Sigmoid colon (tissue), 7 donors: ENCODE measurements around the gene LATS2. TPM values are rescaled to one million over a fixed set of nuclear protein-coding genes. Genes with fewer than 3 reads are reported as not detected.

Experiments
- DNase-seq: peaks from one replicate; pipeline ENCODE4 v3.0.0-alpha.2; 2019
- H3K27ac ChIP-seq, 4 donors: fragments of 200-600 bp; sonication (generic); one replicate each; pipeline ENCODE4 v1.5.1; 2016 to 2019; ENCODE audit warnings: mild to moderate bottlenecking in 1 of 4
- H3K27me3 ChIP-seq, 3 donors: fragments of 200-600 bp; sonication (generic); one replicate each; pipeline ENCODE4 v1.5.1; 2019; ENCODE audit warnings: mild to moderate bottlenecking in 1 of 3
- H3K36me3 ChIP-seq, 4 donors: fragments of 200-600 bp; sonication (generic); one replicate each; pipeline ENCODE4 v1.5.1; 2016 to 2019
- H3K4me1 ChIP-seq, 4 donors: fragments of 200-600 bp; sonication (generic); one replicate each; pipeline ENCODE4 v1.5.1; 2017 to 2019
- H3K4me3 ChIP-seq, 4 donors: fragments of 200-600 bp; sonication (generic); one replicate each; pipeline ENCODE4 v1.5.1; 2017 to 2019; ENCODE audit warnings: mild to moderate bottlenecking in 2 of 4, moderate library complexity in 1 of 4
- H3K9me3 ChIP-seq, 4 donors: fragments of 200-600 bp in 3 of 4; sonication (generic) in 3 of 4; one replicate each; pipeline versions ENCODE4 v1.5.1 to v1.6.1; 2013 to 2019
- CTCF ChIP-seq, 4 experiments: fragments of 450-650 bp in 3 of 4; fragments of 200-600 bp in 1 of 4; IDR thresholded peaks; one replicate each; pipeline ENCODE4 v1.5.1; 2016 to 2019; ENCODE audit warnings: antibody characterized with exemption in 4 of 4, mild to moderate bottlenecking in 3 of 4, moderate library complexity in 2 of 4
- EP300 ChIP-seq, 4 donors: sonication (generic); formaldehyde crosslinking; IDR thresholded peaks; one replicate each; pipeline ENCODE4 v1.6.1; 2017; ENCODE audit warnings: antibody characterized with exemption in 4 of 4
- POLR2A ChIP-seq, 2 donors: fragments of 450-650 bp; IDR thresholded peaks; one replicate each; pipeline ENCODE4 v1.6.1; 2016; ENCODE audit warnings: antibody characterized with exemption in 2 of 2, mild to moderate bottlenecking in 2 of 2, moderate library complexity in 2 of 2
- POLR2AphosphoS5 ChIP-seq, 4 donors: sonication (generic); formaldehyde crosslinking; IDR thresholded peaks; one replicate each; pipeline ENCODE4 v1.6.1; 2017; ENCODE audit warnings: antibody characterized with exemption in 4 of 4
- WGBS, 2 donors: extraction: QIAGEN DNeasy Blood & Tissue Kit; methylation state at CpG; one replicate each; pipeline ENCODE4 v1.1.7; 2013; 5-methylcytosine and 5-hydroxymethylcytosine counted together
- intact Hi-C: fragments of 100-400 bp; cut with DNase I; formaldehyde crosslinking; loops from one replicate; pipeline ENCODE4 v1.15.1; 2023
- polyA plus RNA-seq, 3 donors: library from polyadenylated mRNA; stranded (reverse); fragments of 200-250 nt; gene quantifications; one replicate each; pipeline ENCODE4 v1.2.3, GENCODE V29; 2013
- total RNA-seq, 4 donors: library from RNA; depleted of rRNA; stranded (reverse); fragments of >200 nt; gene quantifications; one replicate each; pipeline ENCODE4 v1.1.0, GENCODE V29; 2016
- donor health status: healthy with polysubstance abuse.
- donor health status: Bipolar disorder and iron deficiency.
- donor health status: healthy.

Gene LATS2
- total and polyA plus RNA-seq, 7 donors, result 3.7 to 45.5 (median 21.8) TPM

DNA sequence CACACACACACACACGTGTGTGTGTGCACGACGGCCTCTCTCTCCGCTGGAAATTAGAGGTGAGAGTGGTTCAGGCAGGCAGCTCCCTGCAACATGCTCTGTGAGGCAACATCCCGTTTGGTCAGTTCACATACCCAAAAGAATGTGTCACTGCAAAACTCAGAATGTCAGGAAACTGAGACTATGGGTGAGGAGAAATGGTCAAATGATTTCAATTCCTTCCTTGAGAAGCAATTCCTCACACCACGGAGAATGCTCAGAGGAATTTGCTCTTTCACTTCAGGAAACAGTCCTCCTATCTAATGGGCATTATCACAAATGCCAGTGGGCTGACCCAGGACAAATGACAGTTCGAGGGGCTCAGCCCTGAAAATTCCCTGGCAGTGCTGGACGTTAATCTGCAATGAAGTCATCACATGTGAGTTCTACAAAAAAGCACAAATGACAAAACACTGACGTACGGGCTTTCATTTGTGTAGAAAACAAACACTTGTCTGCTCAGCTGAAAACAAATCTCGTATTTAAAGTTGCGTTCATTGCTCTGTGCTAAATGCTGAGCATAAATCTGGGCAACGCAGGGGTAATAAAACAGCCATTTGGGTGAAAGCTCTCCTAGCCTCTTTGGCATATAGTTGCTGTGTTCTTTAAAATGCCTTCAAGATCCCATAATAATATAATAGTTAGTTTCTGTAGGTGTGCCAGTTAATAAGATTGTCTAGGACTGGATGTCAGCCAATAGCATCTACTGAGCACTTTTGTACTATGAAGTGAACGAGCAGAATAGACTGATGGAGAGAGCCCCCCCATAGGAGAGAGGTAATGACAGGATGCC is 18.6 kb upstream of the LATS2 start:
- no peak overlapping the region for H3K4me3 ChIP-seq
- H3K4me1 ChIP-seq, result peaks cover 0 to 18% (median 9%) of the 10 kb centered on the region in 4 donors
- peak overlapping the region in 2 of 4 donors; percentile 5 to 34 for H3K27ac ChIP-seq
- no peaks in the 10 kb centered on the region for H3K27me3 ChIP-seq
- H3K36me3 ChIP-seq, result no peaks in the 10 kb centered on the region
- intact Hi-C loops, result loop anchor here (5.0 kb wide), 1 partner anchor 138 kb away; no protein-coding TSS in a partner anchor
- no peak for TF ChIP-seq CTCF (IDR thresholded peaks at IDR 0.05)
- no peak for TF ChIP-seq POLR2A (IDR thresholded peaks at IDR 0.05)
- TF ChIP-seq POLR2AphosphoS5 (IDR thresholded peaks at IDR 0.05), result no peak
- no peak for TF ChIP-seq EP300 (IDR thresholded peaks at IDR 0.05)
- H3K9me3 ChIP-seq, result no peaks in the 10 kb centered on the region
- no peak for DNase-seq
- 37 to 59% methylated on average over 14 of the region's 14 CpGs for WGBS, 2 donors

- no peak for DNase-seq
- Histone ChIP-seq H3K27me3 (no peaks in the 10 kb centered on the region), H3K9me3 (no peaks in the 10 kb centered on the region), H3K27ac (no peak overlapping the region), H3K4me1 (peaks cover 0 to 19% (median 12%) of the 10 kb centered on the region in 4 donors), H3K4me3 (no peak overlapping the region), H3K36me3 (no peaks in the 10 kb centered on the region)
- intact Hi-C loops, result loop anchor here (5.0 kb wide), 1 partner anchor 137 kb away; no protein-coding TSS in a partner anchor
- 85 to 89% methylated on average over 3 of the region's 3 CpGs for WGBS, 2 donors
- TF ChIP-seq POLR2AphosphoS5 (IDR thresholded peaks at IDR 0.05) (no peak), CTCF (IDR thresholded peaks at IDR 0.05) (no peak), EP300 (IDR thresholded peaks at IDR 0.05) (no peak), POLR2A (IDR thresholded peaks at IDR 0.05) (no peak)
Observed at GRCh38 chr13:21079221-21079620, 17.8 kb upstream of the LATS2 start.

GRCh38 chr13:21078501-21078900 is 17.1 kb upstream of the LATS2 start:
- DNase-seq, result no peak
- Histone ChIP-seq H3K27ac (no peak overlapping the region), H3K4me3 (no peak overlapping the region), H3K36me3 (no peaks in the 10 kb centered on the region), H3K4me1 (peaks cover 0 to 19% (median 12%) of the 10 kb centered on the region in 4 donors), H3K9me3 (no peaks in the 10 kb centered on the region), H3K27me3 (no peaks in the 10 kb centered on the region)
- TF ChIP-seq CTCF (IDR thresholded peaks at IDR 0.05) (no peak), EP300 (IDR thresholded peaks at IDR 0.05) (no peak), POLR2AphosphoS5 (IDR thresholded peaks at IDR 0.05) (no peak), POLR2A (IDR thresholded peaks at IDR 0.05) (no peak)
- WGBS, 2 donors, result 80 to 81% methylated on average over 4 of the region's 4 CpGs
- intact Hi-C loops, result loop anchor here (5.0 kb wide), 1 partner anchor 136 kb away; no protein-coding TSS in a partner anchor

DNA sequence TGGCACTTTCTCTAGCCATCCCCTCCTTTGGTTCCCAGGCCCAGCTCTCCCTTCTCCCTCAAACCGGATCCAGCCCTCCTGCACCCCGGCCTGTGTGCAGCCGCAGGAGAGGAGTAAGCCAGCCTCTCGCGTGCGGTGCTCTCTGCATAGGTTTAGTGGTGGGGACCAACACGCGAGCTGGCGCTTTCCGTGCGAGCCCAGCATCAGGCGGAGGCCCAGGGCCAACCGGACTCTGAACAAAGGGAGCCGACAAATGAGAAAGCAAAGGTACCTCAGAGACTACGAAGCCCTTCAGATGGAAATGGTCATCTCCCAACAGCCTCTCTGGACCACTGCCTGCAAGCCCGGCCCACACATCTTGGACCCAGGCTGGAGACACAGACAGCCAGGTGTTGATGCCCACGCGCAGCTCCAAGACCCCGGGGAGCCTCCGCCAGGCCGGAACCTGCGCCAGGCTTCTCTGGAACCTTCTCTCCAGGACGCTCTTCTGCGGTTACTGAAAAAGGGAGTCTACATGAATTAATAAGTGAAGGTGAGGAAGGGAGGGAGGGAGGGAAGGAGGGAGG is 16.5 kb upstream of the LATS2 start:
- Histone ChIP-seq H3K9me3 (no peaks in the 10 kb centered on the region), H3K27ac (no peak overlapping the region), H3K4me3 (no peak overlapping the region), H3K36me3 (no peaks in the 10 kb centered on the region), H3K27me3 (no peaks in the 10 kb centered on the region), H3K4me1 (peaks cover 0 to 19% (median 12%) of the 10 kb centered on the region in 4 donors)
- TF ChIP-seq CTCF (IDR thresholded peaks at IDR 0.05) (no peak), EP300 (IDR thresholded peaks at IDR 0.05) (no peak), POLR2A (IDR thresholded peaks at IDR 0.05) (no peak), POLR2AphosphoS5 (IDR thresholded peaks at IDR 0.05) (no peak)
- WGBS, 2 donors, result 95 to 97% methylated on average over 24 of the region's 24 CpGs
- intact Hi-C loops, result loop anchor here (5.0 kb wide), 1 partner anchor 136 kb away; no protein-coding TSS in a partner anchor
- DNase-seq, result no peak
